ENCODE data around the gene OPTC.

The OPTC gene

GRCh38 chr1:203488539-203488938 lies 5.4 kb upstream of the OPTC start:
- TF ChIP-seq CTCF (IDR thresholded peaks at IDR 0.05; ENCODE audit: insufficient read depth, low read depth, low read length, missing control alignments): no peak
- H3K4me3 ChIP-seq (ENCODE audit: low read depth, low read length): no peak overlapping the region
- DNase-seq (ENCODE audit: low read depth): no peak

- H3K4me3 ChIP-seq (ENCODE audit: low read depth, low read length): no peak overlapping the region
- no peak for DNase-seq (ENCODE audit: low read depth)
- TF ChIP-seq CTCF (IDR thresholded peaks at IDR 0.05; ENCODE audit: insufficient read depth, low read depth, low read length, missing control alignments): no peak
These were observed 3.3 kb upstream of the OPTC start for GRCh38 chr1:203490607-203491006.

- H3K4me3 ChIP-seq (ENCODE audit: low read depth, low read length): no peak overlapping the region
- TF ChIP-seq CTCF (IDR thresholded peaks at IDR 0.05; ENCODE audit: insufficient read depth, low read depth, low read length, missing control alignments): no peak
- DNase-seq (ENCODE audit: low read depth): no peak
These were observed 2.3 kb upstream of the OPTC start for GRCh38 chr1:203491664-203492063.

GRCh38 chr1:203492082-203492747 lies 1.7 kb upstream of the OPTC start:
- no peak for DNase-seq (ENCODE audit: low read depth)
- TF ChIP-seq CTCF (IDR thresholded peaks at IDR 0.05; ENCODE audit: insufficient read depth, low read depth, low read length, missing control alignments): no peak
- no peak overlapping the region for H3K4me3 ChIP-seq (ENCODE audit: low read depth, low read length)

- no peak for TF ChIP-seq CTCF (IDR thresholded peaks at IDR 0.05; ENCODE audit: insufficient read depth, low read depth, low read length, missing control alignments)
- no peak overlapping the region for H3K4me3 ChIP-seq (ENCODE audit: low read depth, low read length)
- DNase-seq (ENCODE audit: low read depth): no peak
These were observed 1.2 kb upstream of the OPTC start for GRCh38 chr1:203492748-203493130.

- TF ChIP-seq CTCF (IDR thresholded peaks at IDR 0.05; ENCODE audit: insufficient read depth, low read depth, low read length, missing control alignments): no peak
- DNase-seq (ENCODE audit: low read depth): no peak
- no peak overlapping the region for H3K4me3 ChIP-seq (ENCODE audit: low read depth, low read length)
These were observed 1.9 kb downstream of the OPTC start for GRCh38 chr1:203495845-203496244.

GRCh38 chr1:203497269-203497777 lies 3.4 kb downstream of the OPTC start:
- TF ChIP-seq CTCF (IDR thresholded peaks at IDR 0.05; ENCODE audit: insufficient read depth, low read depth, low read length, missing control alignments): no peak
- DNase-seq (ENCODE audit: low read depth): no peak
- no peak overlapping the region for H3K4me3 ChIP-seq (ENCODE audit: low read depth, low read length)
